ENCODE measurements around the gene FXYD1.

GRCh38 chr19:35126624-35126959 is 12.0 kb upstream of the FXYD1 start:
- no peak for TF ChIP-seq CTCF (conservative IDR thresholded peaks at IDR 0.05)
- TF ChIP-seq EZH2 (IDR thresholded peaks at IDR 0.05; ENCODE audit: low read depth), result no peak

Data from PC-9 (cell line).